HepG2 (cell line): ENCODE measurements around the gene TOP2A.
A peak's percentile ranks its signal among the peaks of the same experiment; 100 is the strongest.

Experiments
- CREM ChIP-seq, 2 experiments: sonication (generic) in 1 of 2; formaldehyde crosslinking in 1 of 2; IDR thresholded peaks; 2 replicates each; pipeline versions ENCODE4 v1.4.0 to v1.6.1; 2016 to 2020; ENCODE audit warnings: antibody characterized with exemption in 1 of 2, mild to moderate bottlenecking in 1 of 2, missing genetic modification reagents in 1 of 2
- MAX ChIP-seq: IDR thresholded peaks from 2 replicates; pipeline ENCODE4 v1.6.1; 2012; ENCODE audit warnings: inconsistent platforms
- PAX8 ChIP-seq: sonication (generic); formaldehyde crosslinking; IDR thresholded peaks from 2 replicates; pipeline ENCODE4 v1.8.0; 2022; ENCODE audit warnings: mild to moderate bottlenecking, missing genetic modification reagents, borderline replicate concordance
- PHF20 ChIP-seq: sonication (generic); formaldehyde crosslinking; IDR thresholded peaks from 2 replicates; pipeline ENCODE4 v1.5.0; 2020; ENCODE audit warnings: mild to moderate bottlenecking, missing genetic modification reagents
- POGK ChIP-seq: sonication (generic); formaldehyde crosslinking; conservative IDR thresholded peaks from 2 replicates; pipeline ENCODE4 v1.8.0; 2022; ENCODE audit warnings: mild to moderate bottlenecking, moderate library complexity, missing genetic modification reagents
- SP1 ChIP-seq, 2 experiments: fragments of 450-650 bp in 1 of 2; sonication (generic) in 1 of 2; formaldehyde crosslinking in 1 of 2; IDR thresholded peaks; 2 replicates each; pipeline versions ENCODE4 v1.4.0 to v1.6.1; 2016 to 2020; ENCODE audit warnings: missing genetic modification reagents in 1 of 2
- TCF7L2 ChIP-seq: IDR thresholded peaks from 2 replicates; pipeline ENCODE4 v1.6.1; 2011; ENCODE audit warnings: mild to moderate bottlenecking, low read depth, low read length, moderate library complexity
- ZNF547 ChIP-seq: sonication (generic); formaldehyde crosslinking; IDR thresholded peaks from 2 replicates; pipeline ENCODE4 v1.5.1; 2020; ENCODE audit warnings: mild to moderate bottlenecking, missing genetic modification reagents
- ZZZ3 ChIP-seq: sonication (generic); formaldehyde crosslinking; IDR thresholded peaks from 2 replicates; pipeline ENCODE4 v1.4.0; 2020; ENCODE audit warnings: missing genetic modification reagents, mild to moderate bottlenecking, borderline replicate concordance
- TF ChIP-seq, protein P1 (sequence below): sonication (generic); formaldehyde crosslinking; IDR thresholded peaks from 2 replicates; pipeline ENCODE4 v1.5.0; 2020; ENCODE audit warnings: mild to moderate bottlenecking, missing genetic modification reagents, moderate library complexity
- TF ChIP-seq, protein P2 (sequence below): sonication (generic); formaldehyde crosslinking; IDR thresholded peaks from 2 replicates; pipeline ENCODE4 v1.8.1; 2023; ENCODE audit warnings: mild to moderate bottlenecking, missing genetic modification reagents, borderline replicate concordance

GRCh38 chr17:40342504-40343218, 75.0 kb downstream of the TOP2A start:
- TF ChIP-seq PHF20 (CRISPR knock-in tag), result peak; percentile 23; the same call in 1 of the 2 replicates
- TF ChIP-seq, protein P1, sequence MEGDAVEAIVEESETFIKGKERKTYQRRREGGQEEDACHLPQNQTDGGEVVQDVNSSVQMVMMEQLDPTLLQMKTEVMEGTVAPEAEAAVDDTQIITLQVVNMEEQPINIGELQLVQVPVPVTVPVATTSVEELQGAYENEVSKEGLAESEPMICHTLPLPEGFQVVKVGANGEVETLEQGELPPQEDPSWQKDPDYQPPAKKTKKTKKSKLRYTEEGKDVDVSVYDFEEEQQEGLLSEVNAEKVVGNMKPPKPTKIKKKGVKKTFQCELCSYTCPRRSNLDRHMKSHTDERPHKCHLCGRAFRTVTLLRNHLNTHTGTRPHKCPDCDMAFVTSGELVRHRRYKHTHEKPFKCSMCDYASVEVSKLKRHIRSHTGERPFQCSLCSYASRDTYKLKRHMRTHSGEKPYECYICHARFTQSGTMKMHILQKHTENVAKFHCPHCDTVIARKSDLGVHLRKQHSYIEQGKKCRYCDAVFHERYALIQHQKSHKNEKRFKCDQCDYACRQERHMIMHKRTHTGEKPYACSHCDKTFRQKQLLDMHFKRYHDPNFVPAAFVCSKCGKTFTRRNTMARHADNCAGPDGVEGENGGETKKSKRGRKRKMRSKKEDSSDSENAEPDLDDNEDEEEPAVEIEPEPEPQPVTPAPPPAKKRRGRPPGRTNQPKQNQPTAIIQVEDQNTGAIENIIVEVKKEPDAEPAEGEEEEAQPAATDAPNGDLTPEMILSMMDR (CRISPR knock-in tag), result no peak; the same call in 1 of the 2 replicates
- no peak for TF ChIP-seq POGK (CRISPR knock-in tag)
- no peak for TF ChIP-seq CREM (IDR thresholded peaks at IDR 0.05)
- TF ChIP-seq CREM (CRISPR knock-in tag; IDR thresholded peaks at IDR 0.05), result no peak
- TF ChIP-seq PAX8 (CRISPR knock-in tag), result no peak
- TF ChIP-seq SP1 (IDR thresholded peaks at IDR 0.05), result no peak
- TF ChIP-seq SP1 (CRISPR knock-in tag; IDR thresholded peaks at IDR 0.05), result no peak
- TF ChIP-seq TCF7L2, result no peak
- TF ChIP-seq ZZZ3 (CRISPR knock-in tag), result no peak
- no peak for TF ChIP-seq MAX
- TF ChIP-seq ZNF547 (CRISPR knock-in tag), result no peak
- TF ChIP-seq, protein P2, sequence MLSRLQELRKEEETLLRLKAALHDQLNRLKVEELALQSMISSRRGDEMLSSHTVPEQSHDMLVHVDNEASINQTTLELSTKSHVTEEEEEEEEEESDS (CRISPR knock-in tag), result no peak
